B cell (primary cell): ENCODE results near the gene OTUB2. TPM values are rescaled to one million over a fixed set of nuclear protein-coding genes. Genes with fewer than 3 reads are reported as not detected.

Experiments
- ATAC-seq: fragments of 200-7000 bp; cut with Tn5 transposase; one replicate; pipeline ENCODE4 v1.10.0; 2021; ENCODE audit warnings: low read depth, mild to moderate bottlenecking, moderate number of reproducible peaks, moderate library complexity
- CTCF ChIA-PET: fragments of 350-600 bp; sonication (Branson Sonifier 250); formaldehyde crosslinking; loops from one replicate; lab custom pipeline; 2021; ENCODE audit warnings: antibody characterized with exemption, inconsistent platforms; lab: Charles Lee
- POLR2A ChIA-PET: fragments of 350-600 bp; sonication (Branson Sonifier 250); formaldehyde crosslinking; loops from one replicate; lab custom pipeline; 2021; ENCODE audit warnings: antibody characterized with exemption; lab: Charles Lee
- DNase-seq: peaks from one replicate; pipeline ENCODE4 v3.0.0; 2013
- H2AFZ ChIP-seq: 2 replicates; pipeline ENCODE4 v1.6.1; 2012; ENCODE audit warnings: mild to moderate bottlenecking, low read depth, low read length; ENCODE audit not compliant: insufficient read depth, poor library complexity, severe bottlenecking
- H3K27ac ChIP-seq, 2 donors: 1 replicate in 1 of 2; 2 replicates in 1 of 2; pipeline ENCODE4 v1.5.1; 2012 to 2013; ENCODE audit warnings: low read length in 2 of 2, mild to moderate bottlenecking in 2 of 2, moderate library complexity in 1 of 2
- H3K27me3 ChIP-seq, 4 experiments: fragments of 200-600 bp in 1 of 4; sonication (generic) in 1 of 4; replicated peaks in 1 of 4; 1 replicate in 2 of 4; 2 replicates in 2 of 4; pipeline versions ENCODE4 v1.6.1 to v1.7.0; 2013 to 2016; ENCODE audit warnings: low read length in 3 of 4, mild to moderate bottlenecking in 2 of 4, mixed read lengths in 1 of 4, moderate library complexity in 1 of 4; ENCODE audit not compliant: insufficient read depth in 4 of 4, control insufficient read depth in 3 of 4; ENCODE audit errors: control extremely low read depth in 1 of 4
- H3K36me3 ChIP-seq, 2 experiments: replicated peaks in 1 of 2; 1 replicate in 1 of 2; 2 replicates in 1 of 2; pipeline versions ENCODE4 v1.6.1 to v1.7.1; 2013; ENCODE audit warnings: low read length in 1 of 2; ENCODE audit not compliant: insufficient read depth in 2 of 2, control insufficient read depth in 1 of 2; ENCODE audit errors: control extremely low read depth in 1 of 2, extremely low read depth in 1 of 2
- H3K4me1 ChIP-seq, 2 donors: fragments of 200-600 bp in 1 of 2; sonication (generic) in 1 of 2; 1 replicate in 1 of 2; 2 replicates in 1 of 2; pipeline versions ENCODE4 v1.5.1 to v1.6.1; 2013 to 2017; ENCODE audit warnings: low read length in 2 of 2; ENCODE audit not compliant: control insufficient read depth in 2 of 2, insufficient read depth in 2 of 2
- H3K4me2 ChIP-seq: replicated peaks from 2 replicates; pipeline ENCODE3; 2012; ENCODE audit warnings: mild to moderate bottlenecking, low read depth, low read length; ENCODE audit not compliant: poor library complexity, severe bottlenecking
- H3K4me3 ChIP-seq, 5 experiments: fragments of 200-600 bp in 1 of 5; sonication (generic) in 1 of 5; 1 replicate in 3 of 5; 2 replicates in 2 of 5; pipeline versions ENCODE4 v1.5.1 to v1.7.0; 2011 to 2016; ENCODE audit warnings: low read length in 4 of 5, mild to moderate bottlenecking in 4 of 5, low read depth in 2 of 5, control low read depth in 1 of 5, moderate library complexity in 1 of 5; ENCODE audit not compliant: insufficient read depth in 1 of 5; ENCODE audit errors: control extremely low read depth in 1 of 5, extremely low read depth in 1 of 5
- H3K79me2 ChIP-seq: fragments of 200-600 bp; sonication (generic); one replicate; pipeline ENCODE4 v1.6.0; 2016; ENCODE audit warnings: low read length; ENCODE audit not compliant: control insufficient read depth, insufficient read depth
- H3K9ac ChIP-seq: fragments of 200-600 bp; sonication (generic); 2 replicates; pipeline ENCODE4 v1.6.1; 2017; ENCODE audit warnings: mild to moderate bottlenecking, low read length, moderate library complexity
- H3K9me3 ChIP-seq, 3 donors: one replicate each; pipeline versions ENCODE4 v1.6.1 to v1.7.1; 2013; ENCODE audit warnings: low read length in 2 of 3; ENCODE audit not compliant: control insufficient read depth in 2 of 3, insufficient read depth in 1 of 3; ENCODE audit errors: control extremely low read depth in 1 of 3
- H4K20me1 ChIP-seq: 2 replicates; pipeline ENCODE4 v1.6.0; 2012; ENCODE audit warnings: mild to moderate bottlenecking, low read length; ENCODE audit not compliant: insufficient read depth, control insufficient read depth, poor library complexity, severe bottlenecking
- H3K27ac Mint-ChIP-seq: one replicate; pipeline ENCODE4 v1.8.0; 2021; ENCODE audit warnings: mixed read lengths
- H3K27me3 Mint-ChIP-seq: one replicate; pipeline ENCODE4 v1.8.0; 2021; ENCODE audit warnings: mixed read lengths
- H3K4me1 Mint-ChIP-seq: one replicate; pipeline ENCODE4 v1.8.0; 2021; ENCODE audit warnings: mixed read lengths
- H3K4me3 Mint-ChIP-seq: one replicate; pipeline ENCODE4 v1.8.0; 2021; ENCODE audit warnings: mixed read lengths
- H3K9me3 Mint-ChIP-seq: one replicate; pipeline ENCODE4 v1.8.0; 2022; ENCODE audit warnings: mixed read lengths; ENCODE audit not compliant: insufficient read depth
- EZH2 ChIP-seq: IDR thresholded peaks from 2 replicates; pipeline ENCODE4 v1.6.1; 2012; ENCODE audit warnings: borderline replicate concordance, low read depth, mild to moderate bottlenecking, moderate library complexity, low read length; ENCODE audit not compliant: insufficient read depth, poor library complexity, severe bottlenecking
- WGBS: methylation state at CpG from one replicate; pipeline ENCODE4 v1.1.5; 2013; ENCODE audit warnings: missing lambda C conversion rate; ENCODE audit not compliant: insufficient coverage; 5-methylcytosine and 5-hydroxymethylcytosine counted together
- intact Hi-C: fragments of 100-400 bp; cut with micrococcal nuclease; formaldehyde crosslinking; loops from one replicate; pipeline ENCODE4 v1.10.0; 2022
- polyA plus RNA-seq: library from polyadenylated mRNA; depleted of rRNA; stranded (reverse); fragments of >200 nt; gene quantifications from 2 replicates; pipeline ENCODE4 v1.2.3, GENCODE V29; 2012
- total RNA-seq, 2 donors: library from RNA; stranded (reverse); fragments of 120-200 nt in 1 of 2; gene quantifications; 1 replicate in 1 of 2; 2 replicates in 1 of 2; pipeline versions ENCODE4 v1.2.3 to v1.2.4, GENCODE V29; 2013 to 2022
- TF ChIP-seq, protein P1 (sequence below): fragments of 200-600 bp; IDR thresholded peaks from one replicate; pipeline ENCODE4 v1.8.0; 2022; ENCODE audit warnings: antibody characterized with exemption, mild to moderate bottlenecking

The OTUB2 gene
- total and polyA plus RNA-seq, 2 donors (not counting 1 experiment from before 2014, with no cell fraction given): 0.04 to 0.17 TPM

DNA sequence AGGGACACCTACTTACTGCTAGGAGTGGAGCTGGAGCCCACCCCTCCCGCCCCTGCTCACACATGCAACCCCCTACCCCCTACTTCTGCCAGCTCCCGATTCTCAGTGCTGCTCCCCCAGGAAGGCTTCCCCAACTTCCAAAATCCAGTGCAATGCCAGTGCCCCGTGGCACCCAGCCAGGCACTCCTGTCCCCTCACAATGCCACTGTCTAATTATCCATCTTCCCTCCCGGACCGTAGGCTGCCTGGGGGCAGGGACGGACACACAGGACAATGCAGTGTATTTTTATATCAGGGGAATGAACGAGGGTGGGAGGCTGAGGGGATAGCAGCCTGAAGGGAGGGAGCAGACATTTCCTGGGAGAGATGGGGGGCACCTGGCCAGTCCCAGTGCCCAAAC lies 12.4 kb downstream of the OTUB2 start:
- H3K4me3 Mint-ChIP-seq: no peak overlapping the region
- DNase-seq (no peak), ATAC-seq (no peak)
- H2AFZ ChIP-seq: no peak overlapping the region
- H3K27ac ChIP-seq: no peak overlapping the region
- no peaks in the 10 kb centered on the region for H3K4me1 ChIP-seq
- ChIA-PET CTCF (interaction anchor here (0.5 to 9.5 kb wide), 5 partner anchors 11 to 872 kb away, joined by 3 to 195 read pairs (median 37); no protein-coding TSS in a partner anchor), POLR2A (interaction anchor here (0.6 kb wide), 1 partner anchor 91 kb away, joined by 6 read pairs; the partner anchor contains the start of gene IFI27L2)
- H3K79me2 ChIP-seq: no peaks in the 10 kb centered on the region
- no peak for TF ChIP-seq EZH2
- TF ChIP-seq, protein P1, sequence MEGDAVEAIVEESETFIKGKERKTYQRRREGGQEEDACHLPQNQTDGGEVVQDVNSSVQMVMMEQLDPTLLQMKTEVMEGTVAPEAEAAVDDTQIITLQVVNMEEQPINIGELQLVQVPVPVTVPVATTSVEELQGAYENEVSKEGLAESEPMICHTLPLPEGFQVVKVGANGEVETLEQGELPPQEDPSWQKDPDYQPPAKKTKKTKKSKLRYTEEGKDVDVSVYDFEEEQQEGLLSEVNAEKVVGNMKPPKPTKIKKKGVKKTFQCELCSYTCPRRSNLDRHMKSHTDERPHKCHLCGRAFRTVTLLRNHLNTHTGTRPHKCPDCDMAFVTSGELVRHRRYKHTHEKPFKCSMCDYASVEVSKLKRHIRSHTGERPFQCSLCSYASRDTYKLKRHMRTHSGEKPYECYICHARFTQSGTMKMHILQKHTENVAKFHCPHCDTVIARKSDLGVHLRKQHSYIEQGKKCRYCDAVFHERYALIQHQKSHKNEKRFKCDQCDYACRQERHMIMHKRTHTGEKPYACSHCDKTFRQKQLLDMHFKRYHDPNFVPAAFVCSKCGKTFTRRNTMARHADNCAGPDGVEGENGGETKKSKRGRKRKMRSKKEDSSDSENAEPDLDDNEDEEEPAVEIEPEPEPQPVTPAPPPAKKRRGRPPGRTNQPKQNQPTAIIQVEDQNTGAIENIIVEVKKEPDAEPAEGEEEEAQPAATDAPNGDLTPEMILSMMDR: no peak
- 92% methylated on average over 4 of the region's 7 CpGs for WGBS
- no peak overlapping the region for H3K4me3 ChIP-seq
- no peaks in the 10 kb centered on the region for H3K27me3 Mint-ChIP-seq
- intact Hi-C loops: no loop called here
- no peak overlapping the region for H3K9ac ChIP-seq
- no peaks in the 10 kb centered on the region for H3K36me3 ChIP-seq
- H3K9me3 ChIP-seq: no peaks in the 10 kb centered on the region
- H3K4me1 Mint-ChIP-seq: peaks cover 2% of the 10 kb centered on the region
- H4K20me1 ChIP-seq: no peaks in the 10 kb centered on the region
- H3K9me3 Mint-ChIP-seq: no peaks in the 10 kb centered on the region
- H3K4me2 ChIP-seq: no peak overlapping the region
- H3K27me3 ChIP-seq: no peaks in the 10 kb centered on the region
- no peak overlapping the region for H3K27ac Mint-ChIP-seq

DNA sequence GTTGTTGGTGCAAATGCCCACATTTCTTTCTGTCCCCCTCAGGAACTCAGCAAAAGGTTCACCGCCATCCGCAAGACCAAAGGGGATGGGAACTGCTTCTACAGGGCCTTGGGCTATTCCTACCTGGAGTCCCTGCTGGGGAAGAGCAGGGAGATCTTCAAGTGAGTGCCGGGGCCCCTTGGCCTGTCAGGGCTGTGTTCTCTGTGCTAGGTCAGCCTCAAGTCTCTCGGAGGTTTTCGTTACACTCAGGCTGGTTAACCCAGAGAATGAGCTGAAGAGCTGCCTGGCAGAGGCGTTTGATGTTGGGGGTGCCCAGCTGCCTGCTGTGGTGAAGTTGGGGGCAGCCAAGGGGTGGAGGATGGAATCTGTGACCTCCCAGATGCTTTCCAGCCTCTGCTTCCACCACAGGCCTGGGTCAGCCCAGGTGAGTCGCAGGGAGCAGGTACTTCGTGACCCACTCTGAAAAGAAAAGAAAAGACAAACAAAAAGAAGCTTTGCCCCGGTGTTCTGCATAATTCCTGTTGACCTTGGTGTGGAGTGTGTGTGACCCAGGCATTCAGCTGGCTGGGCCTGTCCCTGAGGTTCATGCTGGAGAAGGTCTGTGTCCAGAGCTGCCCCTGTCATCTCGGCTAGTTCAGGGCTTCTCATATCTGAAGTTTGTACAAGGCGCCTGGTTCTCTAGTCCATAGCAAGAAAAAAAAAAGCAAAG lies 12.9 kb downstream of the OTUB2 start:
- Histone ChIP-seq H3K4me3 (no peak overlapping the region), H3K9me3 (no peaks in the 10 kb centered on the region), H3K4me2 (no peak overlapping the region), H2AFZ (no peak overlapping the region), H3K27ac (no peak overlapping the region), H3K27me3 (no peaks in the 10 kb centered on the region), H3K79me2 (no peaks in the 10 kb centered on the region), H3K4me1 (no peaks in the 10 kb centered on the region), H3K36me3 (no peaks in the 10 kb centered on the region), H4K20me1 (no peaks in the 10 kb centered on the region), H3K9ac (no peak overlapping the region)
- H3K4me3 Mint-ChIP-seq: no peak overlapping the region
- 95% methylated on average over 7 of the region's 11 CpGs for WGBS
- H3K4me1 Mint-ChIP-seq: peaks cover 2% of the 10 kb centered on the region
- H3K27me3 Mint-ChIP-seq: no peaks in the 10 kb centered on the region
- ATAC-seq: no peak
- H3K9me3 Mint-ChIP-seq: no peaks in the 10 kb centered on the region
- POLR2A ChIA-PET: interaction anchor here (0.6 kb wide), 1 partner anchor 91 kb away, joined by 6 read pairs; the partner anchor contains the start of gene IFI27L2
- no peak for TF ChIP-seq EZH2
- no peak overlapping the region for H3K27ac Mint-ChIP-seq
- CTCF ChIA-PET: interaction anchor here (5.1 to 9.5 kb wide), 3 partner anchors 13 to 142 kb away, joined by 37 to 195 read pairs (median 154); no protein-coding TSS in a partner anchor
- intact Hi-C loops: no loop called here
- DNase-seq: no peak
